IMR-90 (cell line): ENCODE measurements around the gene DERL3. TPM values are rescaled to one million over a fixed set of nuclear protein-coding genes. Genes with fewer than 3 reads are reported as not detected.

Source experiments
- ATAC-seq: fragments of 200-7000 bp; cut with Tn5 transposase; 2 replicates; pipeline ENCODE4 v1.9.1; 2020; ENCODE audit warnings: low read depth, mild to moderate bottlenecking, moderate library complexity
- BruUV-seq: library from RNA; stranded (reverse); fragments of 400-500 nt; replicated peaks from 2 replicates; lab custom pipeline; 2021; lab: Mats Ljungman, UMichigan
- CTCF ChIA-PET: fragments of 300-600 bp; formaldehyde crosslinking; extraction: SDS; loops from one replicate; lab custom pipeline; 2021; ENCODE audit warnings: antibody characterized with exemption; lab: Yijun Ruan, JAX
- POLR2A ChIA-PET: fragments of 300-600 bp; sonication (Branson Sonifier 250); formaldehyde crosslinking; loops from one replicate; lab custom pipeline; 2022; ENCODE audit warnings: antibody characterized with exemption; ENCODE audit not compliant: unreplicated experiment; lab: Charles Lee
- DNase-seq: peaks from one replicate; pipeline ENCODE4 v3.0.0; 2013
- H2AFZ ChIP-seq: replicated peaks from 2 replicates; pipeline ENCODE3; 2013; ENCODE audit warnings: low read length, mild to moderate bottlenecking; ENCODE audit not compliant: poor library complexity
- H2AK5ac ChIP-seq: 2 replicates; pipeline ENCODE4 v1.6.1; 2013; ENCODE audit warnings: low read depth, low read length, inconsistent platforms
- H2AK9ac ChIP-seq: replicated peaks from 2 replicates; pipeline ENCODE3; 2013; ENCODE audit warnings: mild to moderate bottlenecking, low read depth, low read length, moderate library complexity; ENCODE audit not compliant: poor library complexity
- H2BK120ac ChIP-seq: 2 replicates; pipeline ENCODE4 v1.6.1; 2013; ENCODE audit warnings: low read depth, low read length, inconsistent platforms
- H2BK15ac ChIP-seq: 3 replicates; pipeline ENCODE4 v1.6.1; 2013; ENCODE audit warnings: low read depth, low read length, inconsistent platforms
- H2BK20ac ChIP-seq: 2 replicates; pipeline ENCODE4 v1.6.1; 2013; ENCODE audit warnings: low read depth, mild to moderate bottlenecking, inconsistent platforms, low read length, moderate library complexity
- H2BK5ac ChIP-seq: 2 replicates; pipeline ENCODE4 v1.6.1; 2013; ENCODE audit warnings: mild to moderate bottlenecking, low read depth, low read length, inconsistent platforms; ENCODE audit not compliant: poor library complexity, severe bottlenecking
- H3K14ac ChIP-seq: replicated peaks from 2 replicates; pipeline ENCODE4 v1.6.1; 2013; ENCODE audit warnings: low read depth, low read length, inconsistent platforms
- H3K18ac ChIP-seq: 2 replicates; pipeline ENCODE4 v1.6.1; 2013; ENCODE audit warnings: low read depth, low read length, control low read depth
- H3K23ac ChIP-seq: 2 replicates; pipeline ENCODE4 v1.6.1; 2013; ENCODE audit warnings: low read depth, low read length, inconsistent platforms
- H3K27ac ChIP-seq: 2 replicates; pipeline ENCODE4 v1.5.1; 2013; ENCODE audit warnings: mild to moderate bottlenecking, control low read depth, low read length; ENCODE audit not compliant: insufficient read depth
- H3K27me3 ChIP-seq: 2 replicates; pipeline ENCODE4 v1.6.1; 2013; ENCODE audit warnings: low read length; ENCODE audit not compliant: control insufficient read depth, insufficient read depth
- H3K36me3 ChIP-seq: 2 replicates; pipeline ENCODE4 v1.6.1; 2013; ENCODE audit warnings: low read length, mixed read lengths; ENCODE audit not compliant: control insufficient read depth, insufficient read depth
- H3K4ac ChIP-seq: 2 replicates; pipeline ENCODE4 v1.6.1; 2013; ENCODE audit warnings: low read depth, low read length, inconsistent platforms
- H3K4me1 ChIP-seq: 2 replicates; pipeline ENCODE4 v1.6.1; 2013; ENCODE audit warnings: low read length, mixed read lengths; ENCODE audit not compliant: control insufficient read depth, insufficient read depth
- H3K4me2 ChIP-seq: 2 replicates; pipeline ENCODE4 v1.6.1; 2013; ENCODE audit warnings: low read depth, mild to moderate bottlenecking, control low read depth, low read length, moderate library complexity
- H3K4me3 ChIP-seq: 2 replicates; pipeline ENCODE4 v1.5.1; 2013; ENCODE audit warnings: low read depth, mild to moderate bottlenecking, control low read depth, low read length, moderate library complexity; ENCODE audit not compliant: insufficient read depth
- H3K56ac ChIP-seq: 2 replicates; pipeline ENCODE4 v1.6.1; 2013; ENCODE audit warnings: low read length, inconsistent platforms; ENCODE audit not compliant: insufficient read depth; ENCODE audit errors: extremely low read depth
- H3K79me1 ChIP-seq, 2 experiments: 2 replicates each; pipeline ENCODE4 v1.6.1; 2013; ENCODE audit warnings: low read length in 2 of 2, inconsistent platforms in 1 of 2, low read depth in 1 of 2
- H3K9ac ChIP-seq: 2 replicates; pipeline ENCODE4 v1.6.1; 2013; ENCODE audit warnings: low read depth, low read length, control low read depth
- H3K9me1 ChIP-seq: 2 replicates; pipeline ENCODE4 v1.6.1; 2013; ENCODE audit warnings: low read length, inconsistent platforms; ENCODE audit not compliant: insufficient read depth
- H3K9me3 ChIP-seq: 2 replicates; pipeline ENCODE4 v1.6.1; 2013; ENCODE audit warnings: low read length; ENCODE audit not compliant: control insufficient read depth, insufficient read depth
- H4K20me1 ChIP-seq: 2 replicates; pipeline ENCODE4 v1.6.1; 2013; ENCODE audit warnings: low read length, inconsistent platforms; ENCODE audit not compliant: insufficient read depth
- H4K5ac ChIP-seq: 2 replicates; pipeline ENCODE4 v1.6.1; 2013; ENCODE audit warnings: mild to moderate bottlenecking, low read depth, low read length, control low read depth
- H4K8ac ChIP-seq, 2 experiments: 2 replicates each; pipeline ENCODE4 v1.6.1; 2013; ENCODE audit warnings: low read depth in 2 of 2, low read length in 2 of 2, control low read depth in 1 of 2, inconsistent platforms in 1 of 2
- H4K91ac ChIP-seq: 2 replicates; pipeline ENCODE4 v1.6.1; 2013; ENCODE audit warnings: low read depth, low read length, inconsistent platforms; ENCODE audit not compliant: insufficient read depth
- BHLHE40 ChIP-seq: fragments of 150-350 bp; IDR thresholded peaks from 2 replicates; pipeline ENCODE4 v1.6.1; 2016; ENCODE audit warnings: mild to moderate bottlenecking, low read depth, low read length
- CEBPB ChIP-seq: IDR thresholded peaks from 2 replicates; pipeline ENCODE4 v1.6.1; 2012; ENCODE audit warnings: low read depth, low read length, improper control_type of control experiment
- CHD1 ChIP-seq: IDR thresholded peaks from 2 replicates; pipeline ENCODE4 v1.6.1; 2012; ENCODE audit warnings: low read depth, low read length, improper control_type of control experiment
- ELK1 ChIP-seq: fragments of 150-350 bp; IDR thresholded peaks from 2 replicates; pipeline ENCODE4 v1.6.1; 2016; ENCODE audit warnings: low read depth, mild to moderate bottlenecking, low read length, moderate library complexity, borderline replicate concordance
- FOS ChIP-seq: fragments of 150-350 bp; IDR thresholded peaks from 2 replicates; pipeline ENCODE4 v1.6.1; 2016; ENCODE audit warnings: low read depth, low read length
- MAFK ChIP-seq: IDR thresholded peaks from 2 replicates; pipeline ENCODE4 v1.6.1; 2012; ENCODE audit warnings: low read depth, low read length, improper control_type of control experiment
- MAZ ChIP-seq: IDR thresholded peaks from 2 replicates; pipeline ENCODE4 v1.6.1; 2012; ENCODE audit warnings: low read depth, mild to moderate bottlenecking, low read length, improper control_type of control experiment, moderate library complexity, borderline replicate concordance
- MXI1 ChIP-seq: IDR thresholded peaks from 2 replicates; pipeline ENCODE4 v1.6.1; 2012; ENCODE audit warnings: low read depth, mild to moderate bottlenecking, low read length, moderate library complexity, borderline replicate concordance
- NFE2L2 ChIP-seq: fragments of 150-350 bp; IDR thresholded peaks from 2 replicates; pipeline ENCODE4 v1.6.1; 2016; ENCODE audit warnings: low read depth, mild to moderate bottlenecking, low read length
- POLR2A ChIP-seq: IDR thresholded peaks from 2 replicates; pipeline ENCODE4 v1.6.1; 2012; ENCODE audit warnings: mild to moderate bottlenecking, low read depth, low read length
- RAD21 ChIP-seq: IDR thresholded peaks from 2 replicates; pipeline ENCODE4 v1.6.1; 2012; ENCODE audit warnings: low read length, improper control_type of control experiment
- RCOR1 ChIP-seq: IDR thresholded peaks from 2 replicates; pipeline ENCODE4 v1.6.1; 2012; ENCODE audit warnings: mild to moderate bottlenecking, low read length, improper control_type of control experiment; ENCODE audit not compliant: insufficient replicate concordance
- RFX5 ChIP-seq: IDR thresholded peaks from 2 replicates; pipeline ENCODE4 v1.8.0; 2012; ENCODE audit warnings: low read depth, mild to moderate bottlenecking, low read length, moderate library complexity
- SMC3 ChIP-seq: fragments of 150-350 bp; IDR thresholded peaks from 2 replicates; pipeline ENCODE4 v1.6.1; 2016; ENCODE audit warnings: low read depth, mild to moderate bottlenecking, antibody characterized with exemption, low read length, moderate library complexity
- WGBS, 2 experiments: methylation state at CpG; one replicate each; pipeline versions ENCODE4 v1.1.5 to v1.1.7; 2013; ENCODE audit warnings: missing lambda C conversion rate in 2 of 2; ENCODE audit not compliant: insufficient read length in 1 of 2; ENCODE audit errors: extremely low coverage in 2 of 2; 5-methylcytosine and 5-hydroxymethylcytosine counted together
- dilution Hi-C: fragments of 300-500 bp; cut with HindIII; formaldehyde crosslinking; loops from one replicate; pipeline ENCODE4 v1.14.3; 2018; ENCODE audit warnings: low sequenced_read_pairs; ENCODE audit not compliant: unreplicated experiment
- in situ Hi-C: fragments of 300-500 bp; cut with MboI; formaldehyde crosslinking; loops from 3 replicates; pipeline ENCODE4 v1.14.3; 2019; ENCODE audit warnings: low sequenced_read_pairs, inconsistent platforms, mixed read lengths
- intact Hi-C: fragments of 100-400 bp; cut with micrococcal nuclease; formaldehyde crosslinking; loops from 2 replicates; pipeline ENCODE4 v1.10.0; 2022
- polyA plus RNA-seq, 3 experiments: library from polyadenylated mRNA; depleted of rRNA; stranded (reverse); fragments of >200 nt; gene quantifications; 2 replicates each; pipeline ENCODE4 v1.2.3, GENCODE V29; 2012; ENCODE audit warnings: low replicate concordance in 1 of 3
- total RNA-seq: library from RNA; depleted of rRNA; stranded (reverse); fragments of >200 nt; gene quantifications from 2 replicates; pipeline ENCODE4 v1.2.3, GENCODE V29; 2012
- TF ChIP-seq, protein P1 (sequence below): conservative IDR thresholded peaks from 2 replicates; pipeline ENCODE4 v1.5.1; 2012; ENCODE audit warnings: mild to moderate bottlenecking, low read depth, low read length, improper control_type of control experiment
- TF ChIP-seq, protein P2 (sequence below): fragments of 150-350 bp; IDR thresholded peaks from 2 replicates; pipeline ENCODE4 v1.6.1; 2017; ENCODE audit warnings: mild to moderate bottlenecking, antibody characterized with exemption, low read length, low read depth

DERL3 gene
- total and polyA plus RNA-seq, 2 of the 4 experiments (the other 2 are of a cell fraction) = 0.18 to 0.62 TPM

DNA sequence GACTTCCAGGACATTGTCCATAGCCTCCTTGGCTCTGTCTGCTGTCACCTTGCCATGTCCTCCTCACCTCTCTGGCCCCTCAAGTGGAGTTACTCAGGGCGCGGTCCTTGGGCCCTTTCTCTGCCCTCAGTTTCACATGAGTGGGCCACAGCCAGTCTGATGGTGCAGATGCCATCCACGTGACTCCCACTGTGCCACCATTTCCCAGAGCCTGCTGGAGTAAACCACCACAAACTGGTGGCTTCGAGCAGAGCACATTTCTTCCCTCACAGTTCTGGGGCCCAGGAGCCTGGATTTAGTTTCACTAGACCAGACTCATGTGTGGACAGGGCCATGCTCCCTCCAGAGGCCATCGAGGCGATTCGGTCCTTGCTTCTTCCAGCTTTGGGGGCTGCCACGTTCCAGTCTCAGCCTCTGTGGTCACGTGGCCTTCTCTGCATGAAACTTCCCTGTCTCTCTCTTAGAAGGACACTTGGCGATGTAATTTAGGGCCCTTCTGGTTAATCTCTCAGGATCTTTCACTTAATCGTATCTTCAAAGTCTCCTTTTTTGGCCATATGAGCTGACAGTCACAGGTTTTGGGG, 37.5 kb downstream of the DERL3 start:
- Histone ChIP-seq H3K4me3 (no peak overlapping the region), H4K8ac (no peak overlapping the region), H3K18ac (no peak overlapping the region), H3K9ac (no peak overlapping the region), H3K27ac (no peak overlapping the region), H3K4ac (no peak overlapping the region), H2BK120ac (no peak overlapping the region), H4K5ac (no peak overlapping the region), H3K4me2 (no peak overlapping the region), H4K91ac (no peak overlapping the region), H3K9me1 (no peaks in the 10 kb centered on the region), H3K9me3 (no peaks in the 10 kb centered on the region), H3K4me1 (no peaks in the 10 kb centered on the region), H3K79me1 (peaks cover 0 to 22% of the 10 kb centered on the region in 2 experiments; a peak in 3 of 4 replicates), H2AK5ac (no peak overlapping the region), H2AK9ac (peak overlapping the region; percentile 55), H2AFZ (no peak overlapping the region), H3K27me3 (no peaks in the 10 kb centered on the region), H2BK20ac (no peak overlapping the region), H3K56ac (no peak overlapping the region), H3K23ac (no peak overlapping the region), H3K14ac (no peak overlapping the region), H2BK5ac (no peak overlapping the region), H4K20me1 (no peaks in the 10 kb centered on the region; the same call in 1 of the 2 replicates), H2BK15ac (no peak overlapping the region), H3K36me3 (peaks cover 71% of the 10 kb centered on the region)
- TF ChIP-seq, protein P1, sequence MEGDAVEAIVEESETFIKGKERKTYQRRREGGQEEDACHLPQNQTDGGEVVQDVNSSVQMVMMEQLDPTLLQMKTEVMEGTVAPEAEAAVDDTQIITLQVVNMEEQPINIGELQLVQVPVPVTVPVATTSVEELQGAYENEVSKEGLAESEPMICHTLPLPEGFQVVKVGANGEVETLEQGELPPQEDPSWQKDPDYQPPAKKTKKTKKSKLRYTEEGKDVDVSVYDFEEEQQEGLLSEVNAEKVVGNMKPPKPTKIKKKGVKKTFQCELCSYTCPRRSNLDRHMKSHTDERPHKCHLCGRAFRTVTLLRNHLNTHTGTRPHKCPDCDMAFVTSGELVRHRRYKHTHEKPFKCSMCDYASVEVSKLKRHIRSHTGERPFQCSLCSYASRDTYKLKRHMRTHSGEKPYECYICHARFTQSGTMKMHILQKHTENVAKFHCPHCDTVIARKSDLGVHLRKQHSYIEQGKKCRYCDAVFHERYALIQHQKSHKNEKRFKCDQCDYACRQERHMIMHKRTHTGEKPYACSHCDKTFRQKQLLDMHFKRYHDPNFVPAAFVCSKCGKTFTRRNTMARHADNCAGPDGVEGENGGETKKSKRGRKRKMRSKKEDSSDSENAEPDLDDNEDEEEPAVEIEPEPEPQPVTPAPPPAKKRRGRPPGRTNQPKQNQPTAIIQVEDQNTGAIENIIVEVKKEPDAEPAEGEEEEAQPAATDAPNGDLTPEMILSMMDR = no peak
- TF ChIP-seq MXI1 (no peak), BHLHE40 (no peak), CHD1 (no peak), SMC3 (no peak), RFX5 (no peak), ELK1 (no peak), CEBPB (no peak), MAZ (no peak), NFE2L2 (no peak), POLR2A (no peak), RAD21 (no peak), FOS (no peak), MAFK (no peak), RCOR1 (no peak)
- TF ChIP-seq, protein P2, sequence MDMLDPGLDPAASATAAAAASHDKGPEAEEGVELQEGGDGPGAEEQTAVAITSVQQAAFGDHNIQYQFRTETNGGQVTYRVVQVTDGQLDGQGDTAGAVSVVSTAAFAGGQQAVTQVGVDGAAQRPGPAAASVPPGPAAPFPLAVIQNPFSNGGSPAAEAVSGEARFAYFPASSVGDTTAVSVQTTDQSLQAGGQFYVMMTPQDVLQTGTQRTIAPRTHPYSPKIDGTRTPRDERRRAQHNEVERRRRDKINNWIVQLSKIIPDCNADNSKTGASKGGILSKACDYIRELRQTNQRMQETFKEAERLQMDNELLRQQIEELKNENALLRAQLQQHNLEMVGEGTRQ = no peak
- no TSS peak for BruUV-seq
- ChIA-PET CTCF (no interaction called here), POLR2A (no interaction called here)
- WGBS, 2 experiments = no CpG with 5 or more reads among the region's 11 CpGs
- dilution Hi-C loops (no loop called here), in situ Hi-C loops (no loop called here), intact Hi-C loops (no loop called here)
- no peak for ATAC-seq
- DNase-seq = no peak
